Amygdala (tissue), 56 donors: Measurements from ENCODE around the gene HOXA6.

Source experiments
- DNase-seq, 56 donors: peaks; one replicate each; lab custom pipeline; 2025; lab: John Stamatoyannopoulos, UW

Gene HOXA6

DNA sequence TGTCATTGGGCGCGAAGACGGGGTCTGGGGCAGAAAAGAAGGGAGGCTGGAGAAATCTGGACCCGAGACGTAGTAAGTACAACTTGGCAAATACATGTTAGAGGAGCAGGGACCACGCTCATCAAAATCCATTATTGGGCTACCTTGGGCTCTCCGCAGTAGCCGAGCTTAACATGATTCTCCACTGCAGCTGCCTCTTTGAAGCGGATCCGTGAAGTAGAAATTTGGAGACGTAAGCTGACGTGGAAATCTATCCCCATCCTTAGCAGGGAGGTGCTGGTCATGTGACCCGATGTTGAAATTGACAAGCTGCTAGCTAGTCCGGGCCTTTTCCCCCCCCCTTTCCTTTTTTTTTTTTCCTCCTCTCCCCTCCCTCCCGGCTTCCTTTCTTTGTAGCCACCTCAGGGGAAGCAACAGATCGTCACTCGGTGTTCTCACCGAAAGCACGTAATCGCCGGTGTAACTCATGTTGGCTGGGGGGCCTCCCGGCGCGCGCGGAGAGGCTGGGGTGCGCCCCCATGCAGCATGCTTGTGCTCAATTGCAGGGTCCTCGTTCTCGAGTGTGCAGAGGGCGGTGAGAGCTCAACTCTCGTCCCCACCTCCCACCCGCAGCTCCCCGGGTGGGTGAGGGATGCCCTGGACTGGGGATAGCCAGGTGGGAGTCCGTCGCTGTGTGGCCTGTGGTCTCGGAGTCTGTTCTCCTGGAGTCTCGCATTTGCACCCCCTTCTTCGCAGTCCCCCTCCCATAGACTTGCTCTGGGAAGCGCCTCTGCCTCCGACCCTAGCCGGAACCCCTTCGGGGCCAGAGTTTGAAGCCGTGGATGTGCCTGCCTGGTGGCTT, 37.7 kb upstream of the HOXA6 start, which contains the start of gene HOXA11:
Gene HOXA11 (minus strand): TSS at position 220 of the 841 bp plus-strand sequence. CDS start 88 bp downstream, at position 132.
- no peak for DNase-seq

DNA sequence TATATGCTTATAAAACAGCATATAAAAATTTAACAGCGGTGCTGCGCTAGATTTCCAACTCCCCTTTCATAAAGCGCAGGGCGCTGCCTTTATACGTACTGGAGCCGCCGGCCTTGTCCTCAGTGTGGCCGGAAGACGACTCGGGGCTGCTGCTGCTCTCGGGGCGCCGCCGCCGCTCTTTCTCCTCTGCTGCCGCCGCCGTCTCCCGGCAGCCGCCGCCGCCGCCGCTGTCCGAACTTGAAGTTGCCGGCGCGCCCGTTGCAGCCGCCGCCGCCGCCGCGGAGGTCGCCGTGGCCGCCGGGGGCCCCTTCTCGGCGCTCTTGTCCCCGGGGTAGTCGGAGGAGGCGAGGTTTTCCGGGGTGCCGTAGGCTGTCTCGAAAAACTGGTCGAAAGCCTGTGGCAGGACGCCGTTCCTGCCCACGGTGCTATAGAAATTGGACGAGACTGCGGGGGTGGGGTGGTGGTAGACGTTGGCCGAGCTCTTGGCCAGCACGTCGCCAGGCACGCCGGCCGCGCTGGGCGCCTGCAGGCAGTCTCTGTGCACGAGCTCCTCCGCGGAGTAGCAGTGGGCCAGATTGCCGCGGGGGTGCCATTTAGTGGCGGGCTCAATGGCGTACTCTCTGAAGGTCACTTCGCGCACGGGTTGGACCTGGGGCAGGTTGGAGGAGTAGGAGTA, 36.9 kb upstream of the HOXA6 start:
- no peak for DNase-seq

DNA sequence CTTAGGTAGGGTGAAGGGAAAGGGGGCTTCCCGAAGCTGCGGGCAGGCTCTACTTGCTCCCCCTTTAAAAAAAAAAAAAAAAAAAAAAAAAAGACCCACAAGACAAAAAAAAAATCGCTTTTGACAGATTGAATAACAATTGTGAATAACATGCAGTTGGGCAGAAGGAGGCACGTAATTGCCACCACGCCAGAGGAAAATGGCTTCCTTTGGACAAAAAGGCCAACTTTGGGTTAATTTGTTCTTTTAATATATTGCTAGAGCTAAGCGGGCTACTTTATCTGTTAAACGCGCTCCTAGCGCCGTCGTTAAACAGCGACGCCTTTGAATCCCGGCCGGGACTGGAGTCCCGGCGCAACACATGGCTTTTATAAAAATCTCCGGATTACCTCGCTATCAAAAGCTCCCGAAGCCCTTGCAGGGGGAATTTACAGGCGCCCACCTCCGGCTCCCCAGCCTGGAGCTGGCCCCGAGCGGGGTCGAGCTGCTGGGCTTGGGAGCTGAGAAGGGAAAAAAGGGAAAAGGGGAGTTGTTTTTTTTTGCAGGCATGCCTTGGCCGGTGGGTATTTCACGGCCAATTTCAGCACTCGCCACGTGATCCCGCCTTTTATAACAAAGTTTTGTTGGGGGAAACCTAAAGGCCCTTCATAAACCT, 36.2 kb upstream of the HOXA6 start:
- DNase-seq = no peak

DNA sequence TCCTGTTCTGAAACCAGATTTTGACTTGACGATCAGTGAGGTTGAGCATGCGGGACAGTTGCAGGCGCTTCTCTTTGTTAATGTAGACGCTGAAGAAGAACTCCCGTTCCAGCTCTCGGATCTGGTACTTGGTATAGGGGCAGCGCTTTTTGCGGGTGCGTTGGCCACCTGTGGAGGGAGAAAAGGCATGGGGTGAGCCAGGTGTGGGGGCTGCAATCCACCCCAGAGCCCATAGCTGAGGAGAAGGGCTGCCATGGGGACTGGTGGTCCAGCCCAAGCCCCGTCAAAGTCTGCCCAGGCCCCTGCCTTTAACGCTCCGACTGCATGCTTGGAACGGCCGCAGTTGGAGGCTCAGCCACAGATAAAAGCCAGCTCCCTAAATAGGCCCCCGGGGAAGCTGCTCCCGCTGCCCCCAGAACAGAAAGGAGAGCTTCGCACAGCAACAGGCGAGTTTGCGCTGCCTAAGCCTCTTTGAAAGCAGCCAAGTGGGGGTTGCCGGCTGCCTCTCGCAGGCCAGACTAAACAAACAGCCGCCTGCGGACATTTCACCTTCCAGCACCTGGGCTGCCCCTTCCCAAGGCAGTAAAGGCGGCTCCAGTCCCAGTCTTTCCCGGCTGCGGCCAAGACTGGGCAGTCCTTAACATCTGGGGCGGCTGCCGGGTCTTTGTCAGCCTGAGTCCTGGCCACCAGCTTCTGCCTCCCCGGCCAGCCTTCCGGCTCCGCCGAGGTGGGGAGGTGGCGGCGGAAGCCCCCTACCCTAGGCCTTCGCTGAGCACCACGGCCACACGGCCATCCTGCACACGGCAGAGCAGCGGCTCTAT, 35.5 kb upstream of the HOXA6 start:
- no peak for DNase-seq

DNA sequence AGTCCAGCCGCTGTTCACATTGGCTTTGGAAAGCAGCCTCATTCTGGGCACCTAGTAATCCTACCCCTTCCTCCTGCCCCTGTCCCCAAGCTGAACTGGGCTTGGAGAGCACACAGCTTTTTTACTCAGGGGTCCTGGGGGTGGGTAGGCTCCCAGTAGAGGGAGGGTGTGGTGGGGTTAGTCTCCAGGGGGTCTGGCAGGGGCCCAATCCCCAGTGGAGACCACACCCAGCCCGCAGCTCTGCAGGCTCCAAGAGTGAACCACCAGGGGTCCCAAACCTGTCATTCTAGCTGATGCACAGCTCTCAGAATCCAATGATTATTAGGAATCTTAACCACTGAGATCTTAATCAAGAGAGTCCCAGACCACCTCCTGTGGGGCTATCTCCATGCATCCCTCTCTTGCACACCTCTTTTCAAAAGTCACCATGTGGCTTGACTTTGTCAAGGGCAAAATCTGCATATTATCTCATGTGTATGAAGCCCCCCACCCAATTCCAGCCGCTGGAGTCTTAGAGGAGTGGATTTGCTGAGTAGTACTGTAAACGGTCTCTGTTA, 34.8 kb upstream of the HOXA6 start:
- no peak for DNase-seq

DNA sequence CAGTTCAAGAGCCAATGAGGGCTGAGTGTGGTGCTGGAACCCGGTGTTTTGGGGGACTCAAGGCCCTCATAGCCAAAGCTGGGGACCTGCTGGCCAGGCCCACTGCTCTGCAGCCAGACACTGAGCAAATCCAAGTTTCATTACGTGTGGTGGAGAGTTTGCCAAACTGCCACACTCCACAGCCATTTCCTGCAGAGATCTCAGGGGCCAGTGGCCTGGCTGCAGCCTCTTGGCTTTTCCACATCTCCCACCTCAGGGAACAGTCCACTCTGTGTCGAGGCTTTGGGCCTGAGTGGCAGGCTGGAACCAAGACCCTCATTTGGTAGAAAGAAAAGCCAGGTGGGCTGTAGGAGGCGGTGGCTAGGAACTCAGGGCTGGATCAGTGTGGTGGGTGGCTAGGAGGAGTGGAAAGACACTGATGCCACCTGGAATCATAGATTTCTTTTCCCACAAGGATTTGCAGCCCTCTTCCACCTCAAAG, 34.3 kb upstream of the HOXA6 start:
- DNase-seq = no peak

DNA sequence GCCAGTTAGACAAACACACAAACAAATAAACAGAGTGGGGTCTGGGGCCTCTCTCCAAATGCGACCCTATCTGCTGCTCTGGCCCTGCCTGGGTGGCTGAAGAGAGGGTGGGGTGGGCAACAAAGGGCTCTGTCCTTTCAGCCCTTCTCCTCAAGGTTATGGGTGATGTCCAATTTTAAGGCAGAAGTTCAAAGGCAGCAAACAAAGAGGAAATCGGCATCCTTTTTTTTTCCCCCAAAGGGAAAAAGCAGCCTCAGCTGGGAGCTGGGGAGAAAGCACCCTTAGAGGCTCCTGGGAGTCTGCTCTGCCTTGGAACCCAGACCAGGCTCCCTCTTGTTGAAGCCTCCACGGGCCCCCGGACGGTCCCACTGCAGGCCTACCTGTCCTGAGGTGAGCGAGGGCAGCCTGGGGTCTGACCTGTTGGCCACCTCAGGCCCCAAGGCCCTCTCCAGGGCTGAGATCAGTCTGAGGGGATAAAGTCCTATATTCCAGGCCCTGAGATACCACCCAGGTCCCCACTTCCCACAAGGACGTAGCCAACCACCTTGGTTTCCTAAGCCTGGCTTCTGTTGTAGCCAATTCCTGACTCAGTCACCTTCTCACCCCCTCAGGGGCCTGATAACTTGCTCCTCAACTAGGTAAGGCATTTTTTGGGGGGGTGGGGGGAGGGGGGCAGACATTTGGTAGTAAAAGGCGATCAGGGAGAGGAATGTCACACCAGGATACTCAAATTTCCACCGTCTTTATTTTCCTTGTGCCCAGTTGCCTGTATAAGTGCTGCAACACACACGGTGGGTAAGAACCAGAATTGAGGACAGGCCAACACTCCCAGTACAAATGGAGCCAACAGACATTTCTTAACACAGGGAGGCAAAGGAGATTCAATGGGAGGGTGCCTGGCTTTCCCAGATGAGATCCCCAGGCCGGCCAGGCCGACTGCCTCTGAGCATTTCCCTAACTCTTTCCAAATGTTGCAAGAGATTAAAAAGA, 33.2 kb upstream of the HOXA6 start:
- no peak for DNase-seq

DNA sequence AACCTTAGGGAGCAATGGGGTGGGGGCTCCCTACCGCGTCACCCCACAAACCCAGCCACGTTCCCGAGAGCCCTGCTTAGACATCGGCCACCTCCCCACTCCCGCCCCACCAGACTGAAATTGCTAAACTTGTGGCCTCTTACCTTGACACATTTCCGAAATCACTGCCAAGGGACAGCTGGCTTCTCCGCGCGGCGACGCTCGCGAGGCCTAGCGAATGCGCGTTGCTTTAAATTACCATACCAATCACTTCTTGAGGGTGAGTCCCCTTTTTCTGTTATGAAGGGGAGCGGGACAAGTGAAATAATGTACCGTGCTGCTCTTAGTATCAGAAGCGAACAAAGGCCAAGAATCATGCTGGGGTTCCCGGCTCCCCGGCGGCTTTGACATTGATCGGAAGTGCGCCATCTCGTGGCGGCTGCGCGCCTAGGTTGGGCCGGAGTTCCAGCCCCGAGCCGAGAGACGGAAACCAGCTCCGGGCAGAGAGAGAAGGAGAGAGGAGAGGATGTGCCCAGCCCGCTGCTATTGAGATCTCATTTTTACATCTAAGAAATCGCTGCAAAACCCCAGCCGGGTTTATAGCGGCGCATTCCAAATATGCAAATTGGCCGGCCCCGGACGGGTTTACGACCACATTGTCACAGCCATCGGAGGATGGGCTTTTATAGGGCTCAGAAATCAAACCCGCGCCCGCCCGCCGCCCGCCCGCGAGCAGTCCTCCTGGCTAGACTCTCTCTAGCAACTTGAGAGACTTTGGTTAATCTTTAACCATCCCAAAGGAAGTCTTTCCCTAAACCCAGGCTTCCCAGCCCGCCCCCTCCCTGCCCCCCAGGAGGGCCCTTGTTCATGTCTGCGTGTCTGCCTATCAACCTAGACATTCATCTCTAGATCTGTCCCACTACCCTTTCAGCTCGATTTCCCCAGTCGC, 32.2 kb upstream of the HOXA6 start:
- DNase-seq = peak in 6 of 56 donors; percentile 6 to 35 (median 10)

DNA sequence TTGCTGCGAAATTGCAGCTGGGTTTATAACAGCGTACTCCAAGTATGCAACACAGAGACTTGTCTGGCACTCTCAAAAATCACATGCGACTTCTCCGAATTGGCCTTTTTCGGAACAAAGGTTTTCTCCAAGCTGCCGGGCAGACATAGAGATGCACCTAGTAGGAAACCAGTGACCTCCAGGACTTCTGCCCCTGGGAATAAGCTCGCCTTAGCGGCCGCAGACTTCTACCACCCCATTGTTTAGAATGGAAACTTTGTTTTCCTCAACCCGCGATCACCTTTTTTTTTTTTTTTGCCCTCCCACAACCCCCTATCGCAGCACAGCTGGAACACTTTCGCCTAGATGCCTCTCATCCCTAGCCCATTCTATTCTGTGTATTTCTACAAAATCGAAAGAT, 31.5 kb upstream of the HOXA6 start:
- no peak for DNase-seq

DNA sequence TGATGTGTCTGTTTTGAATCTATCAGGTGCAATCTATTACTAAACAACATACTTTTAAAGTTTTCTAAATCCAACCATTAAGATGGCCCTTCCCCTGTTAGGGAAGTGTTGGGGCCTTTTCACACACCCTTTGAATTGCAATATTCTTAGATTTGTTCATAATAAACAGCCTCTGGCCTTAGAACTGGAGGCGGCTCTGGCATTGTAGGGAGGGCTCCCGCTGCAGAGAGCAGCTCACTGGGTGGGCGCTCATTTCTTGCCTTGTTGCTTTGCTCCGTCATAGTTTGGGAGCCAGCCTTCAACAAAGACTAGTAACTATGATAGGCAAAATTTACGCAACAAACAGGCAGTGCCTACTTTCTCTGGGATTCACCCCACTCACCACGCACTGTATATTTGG, 30.8 kb upstream of the HOXA6 start:
- no peak for DNase-seq

DNA sequence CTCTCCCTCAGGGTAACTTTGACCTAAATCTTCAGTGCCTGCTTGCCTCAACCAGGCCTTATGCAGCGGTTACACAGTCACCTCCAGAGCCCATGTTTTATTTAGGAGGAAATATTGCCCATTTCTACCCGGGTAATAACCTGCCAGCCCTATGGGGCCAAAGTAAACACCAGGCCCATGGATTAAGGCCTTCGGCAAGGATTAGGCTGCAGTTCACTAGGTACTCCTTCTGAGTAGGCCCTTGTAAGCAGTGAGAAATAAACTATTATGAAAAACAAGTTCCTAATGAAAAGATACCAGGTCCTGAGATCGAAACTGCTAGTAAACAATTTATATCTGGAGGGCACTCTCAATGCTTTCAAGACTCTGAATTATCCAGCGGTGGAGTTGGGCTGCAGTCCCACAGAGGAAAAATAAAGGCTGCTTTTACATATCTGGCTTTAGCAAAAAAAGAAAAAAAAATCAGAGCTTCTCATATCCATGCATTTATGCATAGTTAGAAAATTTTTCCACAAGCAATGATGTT, 30.3 kb upstream of the HOXA6 start:
- no peak for DNase-seq

DNA sequence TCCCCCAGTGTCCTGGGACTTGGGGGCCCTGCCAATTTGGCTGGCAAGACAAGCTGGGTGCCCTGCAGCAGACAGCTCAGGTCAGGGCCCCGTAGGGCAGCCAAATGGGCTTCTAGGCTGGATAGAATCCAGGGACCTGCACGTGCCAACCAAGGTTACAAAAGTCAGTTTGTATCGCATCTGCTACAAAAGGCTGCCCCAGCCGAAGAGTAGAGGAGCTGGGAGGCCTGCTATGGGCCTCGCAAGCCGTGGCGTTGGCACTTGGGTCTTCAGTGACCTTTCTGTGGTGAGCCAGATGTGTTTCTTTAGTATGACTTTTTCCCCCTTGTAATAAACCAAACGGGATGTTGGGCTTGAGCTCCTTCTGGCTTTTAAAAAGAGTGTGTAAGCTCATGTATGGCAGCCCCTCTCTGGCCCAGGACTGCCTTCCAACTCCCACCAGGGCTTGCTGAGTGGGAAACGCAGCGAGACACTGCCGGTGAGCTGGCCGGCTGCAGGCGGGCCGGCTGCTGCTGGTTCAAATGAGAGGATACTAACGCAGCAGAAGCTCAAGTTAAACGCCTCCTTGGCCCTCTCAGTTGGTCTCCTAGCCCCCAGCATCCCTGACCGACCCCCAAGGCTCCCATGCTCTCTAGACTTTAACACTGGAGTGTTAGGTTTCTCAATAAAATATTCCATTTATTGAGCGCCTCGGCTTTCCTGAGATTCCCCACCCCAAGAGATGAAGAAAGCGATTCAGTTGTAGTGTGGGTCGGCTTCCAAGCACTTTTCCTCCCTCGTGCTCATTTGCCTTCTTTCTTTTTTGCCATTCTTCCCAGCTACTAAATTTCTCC, 29.6 kb upstream of the HOXA6 start:
- DNase-seq = no peak

DNA sequence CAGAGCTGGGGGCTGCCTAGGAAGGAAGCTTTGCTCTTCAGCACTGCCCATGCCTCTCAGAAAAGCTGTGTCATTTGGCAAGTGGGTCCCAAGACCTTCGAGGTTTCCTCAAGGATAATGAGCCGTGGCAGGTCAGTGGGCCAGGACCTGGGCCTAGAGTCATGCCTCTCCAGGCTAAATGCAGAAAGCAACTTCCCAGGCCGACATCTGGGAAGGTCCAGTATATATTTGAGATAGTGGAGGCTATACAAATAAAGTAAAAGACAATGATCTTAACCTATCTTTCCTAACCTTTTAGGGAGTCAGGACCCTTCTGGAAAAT, 28.9 kb upstream of the HOXA6 start:
- no peak for DNase-seq

DNA sequence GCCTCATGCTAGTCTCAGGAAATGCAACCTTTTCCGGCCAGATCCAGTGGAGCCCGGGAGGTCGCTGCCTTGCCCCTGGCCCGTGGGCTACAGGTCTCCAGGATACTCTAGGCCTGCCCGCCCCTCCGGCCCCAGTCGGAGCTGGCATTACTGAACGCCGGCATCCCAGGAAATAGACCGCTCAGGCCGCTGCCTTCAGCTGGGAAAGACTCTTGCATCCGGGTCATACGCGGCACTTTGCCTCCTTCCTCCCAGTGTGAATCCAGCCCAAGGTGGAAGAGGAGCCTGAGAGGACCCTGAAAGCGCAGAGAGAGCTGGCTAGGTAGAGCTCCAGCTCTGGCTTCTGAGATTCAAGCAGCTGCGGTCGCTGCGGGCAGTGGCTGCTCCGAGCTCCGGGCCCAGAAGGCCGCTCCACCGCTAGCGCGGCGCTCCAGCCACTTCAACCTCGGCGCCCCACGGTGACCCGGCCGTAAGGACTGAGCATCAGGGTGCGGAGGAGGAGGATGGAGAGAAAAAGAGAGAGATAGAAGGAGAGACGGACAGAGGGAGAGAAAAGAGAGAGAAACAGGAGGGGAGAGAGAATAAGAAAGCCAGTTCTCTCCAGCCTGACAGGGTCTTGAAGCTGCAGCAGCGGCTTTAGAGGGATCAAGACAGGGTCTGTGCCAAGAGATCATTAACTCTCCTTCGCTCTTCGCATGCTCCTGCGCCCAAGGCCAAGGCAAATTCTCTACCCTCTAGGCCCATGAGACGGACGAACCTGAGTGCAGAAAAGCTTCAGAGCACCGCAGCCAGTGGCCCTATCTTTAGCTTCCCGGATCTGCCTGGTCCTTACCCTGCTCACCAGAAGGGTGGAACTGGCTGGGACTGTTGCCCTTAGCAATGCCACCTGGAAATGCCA, 28.3 kb upstream of the HOXA6 start:
- DNase-seq = no peak

DNA sequence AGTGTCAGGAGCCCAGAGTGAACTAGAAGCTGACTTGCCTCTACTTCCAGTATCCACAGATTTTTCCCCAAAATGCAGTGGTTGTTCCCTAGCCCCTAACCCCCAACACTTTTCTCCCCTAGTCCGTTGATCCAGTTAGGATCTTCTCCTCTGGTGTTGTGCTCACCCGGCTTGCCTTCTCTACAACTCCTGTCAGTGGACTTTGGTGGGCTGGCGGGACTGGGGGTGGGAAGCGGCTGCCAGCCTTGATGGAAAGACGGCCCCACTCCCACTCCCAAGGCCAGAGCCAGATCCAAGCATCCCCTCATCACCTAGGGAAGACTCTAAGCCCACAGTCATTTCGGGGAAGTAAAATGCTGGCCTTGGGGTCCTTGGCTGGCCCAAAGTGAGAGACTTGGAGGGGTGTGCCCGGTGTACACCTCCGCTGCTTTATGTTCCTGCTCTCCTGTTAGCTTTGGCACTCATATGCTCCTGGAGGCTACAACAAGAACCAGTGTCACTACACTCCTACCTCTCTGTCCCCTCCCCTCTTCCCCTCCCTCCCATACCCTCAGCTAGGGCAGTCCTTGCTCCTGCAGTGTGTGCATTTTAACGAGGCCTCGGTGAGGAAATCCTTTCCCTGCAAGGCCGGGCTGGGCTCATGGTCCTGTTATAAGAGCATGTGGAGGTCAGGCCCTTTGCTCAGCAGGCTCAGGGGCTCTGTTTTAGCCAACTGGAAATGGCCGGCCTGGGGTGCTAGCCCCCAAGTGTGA, 27.5 kb upstream of the HOXA6 start:
- no peak for DNase-seq
